ENCODE results near the gene SUCO.

The SUCO gene

GRCh38 chr1:172650474-172651193 is 117.7 kb downstream of the SUCO start:
- no peak for DNase-seq

DNA sequence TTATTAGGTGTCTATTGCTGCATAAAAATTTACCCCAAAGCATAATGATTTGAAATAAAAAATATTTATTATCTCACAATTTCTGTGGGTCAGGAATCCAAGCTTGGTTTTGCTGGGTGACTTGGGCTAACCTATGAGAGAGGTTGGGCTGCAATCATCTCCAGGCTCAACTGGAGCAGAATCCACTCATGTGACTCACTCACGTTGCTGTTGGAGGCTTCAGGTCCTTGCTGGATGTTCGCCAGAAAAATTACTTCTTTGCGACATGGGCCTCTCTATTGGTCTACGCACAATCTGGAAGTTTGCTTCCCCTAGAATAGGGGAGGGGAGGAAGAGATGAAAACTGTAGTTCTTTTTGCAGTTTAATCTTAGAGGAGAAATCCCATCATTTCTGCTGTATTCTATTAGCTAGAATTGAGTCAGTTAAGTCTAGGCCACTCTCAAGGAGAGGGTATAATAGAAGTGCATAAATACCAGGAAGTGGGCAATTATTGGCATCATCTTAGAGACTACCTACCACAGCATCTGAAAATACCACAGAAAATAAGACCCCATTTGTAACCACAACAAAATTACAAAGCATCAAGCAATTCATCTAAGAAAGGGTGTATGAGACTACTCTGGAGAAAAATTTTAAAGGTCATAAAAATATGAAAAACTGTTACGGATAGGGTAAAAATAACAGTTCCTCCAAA is 120.2 kb downstream of the SUCO start:
- no peak for DNase-seq

GRCh38 chr1:172654535-172654934 is 121.6 kb downstream of the SUCO start:
- no peak for DNase-seq

- no peak for DNase-seq
Measured at GRCh38 chr1:172656576-172656975, 123.6 kb downstream of the SUCO start.

DNA sequence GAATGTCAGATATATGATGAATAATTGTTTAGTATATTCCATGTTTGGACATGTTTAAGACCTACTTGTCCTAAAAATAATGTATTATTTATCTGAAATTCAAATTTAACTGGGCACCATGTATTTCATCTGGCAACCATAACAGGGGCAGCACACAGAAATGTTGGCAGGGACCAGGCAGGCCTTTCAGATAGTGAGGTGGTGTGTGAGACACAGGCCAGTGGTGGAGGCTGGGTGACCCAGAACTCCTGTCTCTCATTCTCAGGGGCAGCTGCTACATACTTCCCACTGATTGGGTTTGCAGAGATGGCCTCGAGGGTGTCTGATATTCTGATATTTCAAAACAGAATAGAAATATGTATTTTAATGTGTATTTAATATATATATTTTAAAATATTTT is 124.6 kb downstream of the SUCO start:
- DNase-seq: no peak

DNA sequence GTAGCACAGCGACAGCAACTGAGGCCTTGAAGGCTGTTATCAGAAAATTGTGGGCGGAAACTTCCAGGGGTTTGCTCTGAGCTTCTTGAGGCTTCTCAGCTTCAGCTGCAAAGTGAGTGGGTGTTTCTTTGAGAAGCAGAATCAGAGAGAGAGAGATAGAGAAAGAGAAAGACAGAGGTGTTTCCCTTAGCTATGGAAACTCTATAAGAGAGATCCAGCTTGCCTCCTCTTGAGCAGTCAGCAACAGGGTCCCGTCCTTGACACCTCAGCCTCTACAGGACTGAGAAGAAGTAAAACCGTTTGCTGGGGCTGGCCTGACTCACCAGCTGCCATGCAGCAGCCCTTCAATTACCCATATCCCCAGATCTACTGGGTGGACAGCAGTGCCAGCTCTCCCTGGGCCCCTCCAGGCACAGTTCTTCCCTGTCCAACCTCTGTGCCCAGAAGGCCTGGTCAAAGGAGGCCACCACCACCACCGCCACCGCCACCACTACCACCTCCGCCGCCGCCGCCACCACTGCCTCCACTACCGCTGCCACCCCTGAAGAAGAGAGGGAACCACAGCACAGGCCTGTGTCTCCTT is 126.0 kb downstream of the SUCO start, which contains the start of gene FASLG:
Gene FASLG, plus strand, starts transcription at position 233 of the 583 bp plus-strand sequence. Its CDS starts 99 bp downstream, at position 332.
- peak; percentile 27 to 45 for DNase-seq

DNA sequence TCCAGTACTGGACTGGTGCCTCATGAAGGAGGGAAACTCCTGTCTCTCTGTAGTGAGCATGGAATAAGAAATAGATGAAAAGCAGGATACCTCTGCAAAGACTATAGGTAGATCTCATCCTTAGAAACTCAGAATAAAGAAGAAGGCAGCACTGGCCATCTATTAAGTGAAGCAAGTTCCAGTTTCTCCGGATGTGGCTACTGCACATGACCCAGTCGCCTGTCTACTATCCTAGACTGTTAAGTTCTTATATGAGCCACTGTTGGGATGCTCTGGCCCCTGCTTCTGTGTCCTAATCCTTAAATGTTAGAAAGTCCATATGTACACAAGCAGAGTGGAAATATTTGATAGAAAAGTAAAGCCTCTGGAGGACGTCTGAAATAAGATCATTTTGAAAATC is 128.2 kb downstream of the SUCO start:
- no peak for DNase-seq

Data from CD4-positive, alpha-beta T cell treated with Interleukin-1 beta for 1 hour (primary cell).